ENCODE data around the gene TECTB. TPM values are rescaled to one million over a fixed set of nuclear protein-coding genes. Genes with fewer than 3 reads are reported as not detected.

Gene TECTB
- total RNA-seq, 1 experiment from 2014 or later, result not detected

DNA sequence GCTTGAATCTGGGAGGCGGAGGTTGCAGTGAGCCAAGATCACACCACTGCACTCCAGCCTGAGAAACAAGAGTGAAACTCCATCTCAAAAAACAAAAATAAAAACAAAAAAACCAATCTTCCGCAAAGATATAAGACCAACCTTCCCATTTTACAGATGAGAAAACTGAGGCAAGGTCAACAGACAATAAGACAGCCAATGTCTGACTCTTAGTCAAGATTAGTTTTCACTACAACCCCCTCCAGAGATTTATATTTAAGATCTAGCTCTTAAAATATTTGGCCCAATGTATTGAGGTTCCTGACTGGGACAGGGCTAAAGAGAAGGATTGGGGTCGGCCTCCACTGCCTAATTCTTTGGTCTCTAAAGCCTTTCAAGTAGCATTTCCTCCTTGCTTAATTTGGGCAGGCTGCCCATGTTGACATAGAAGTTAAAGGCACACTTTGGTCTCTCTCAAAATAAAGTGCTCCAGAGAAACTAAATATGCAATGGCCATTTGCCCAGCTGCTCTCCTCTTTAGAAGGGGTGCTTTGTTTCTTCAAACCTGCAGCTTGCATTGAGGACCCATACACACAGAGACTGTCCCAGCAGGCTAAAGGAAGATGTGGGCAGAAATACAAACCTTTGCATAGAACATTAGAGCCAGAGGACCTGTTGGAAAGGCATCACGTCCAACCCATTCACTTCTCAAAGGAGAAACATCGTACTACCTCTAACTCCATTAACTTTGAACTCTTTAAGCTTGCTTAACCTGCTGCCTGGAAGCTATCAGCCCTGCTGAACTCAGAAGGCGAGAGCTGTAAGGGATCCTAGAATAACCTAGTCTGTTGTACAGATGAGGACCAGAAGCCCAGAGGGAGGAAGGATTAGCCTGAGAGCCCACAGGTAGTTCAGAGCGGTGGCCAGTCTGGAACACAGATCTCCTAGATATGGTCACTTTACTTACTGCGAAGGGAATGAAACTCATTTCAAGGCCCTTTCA, 3.9 kb downstream of the TECTB start:
- Mint-ChIP-seq H3K4me1 (ENCODE audit: low read depth, unreplicated experiment) (no peaks in the 10 kb centered on the region), H3K4me3 (ENCODE audit: low read depth, unreplicated experiment) (no peak overlapping the region), H3K27me3 (ENCODE audit: unreplicated experiment) (peaks cover 18% of the 10 kb centered on the region), H3K9me3 (ENCODE audit: low read depth, unreplicated experiment) (no peaks in the 10 kb centered on the region), H3K36me3 (ENCODE audit: insufficient read depth, unreplicated experiment) (no peaks in the 10 kb centered on the region), H3K27ac (ENCODE audit: unreplicated experiment) (no peak overlapping the region)
- TF ChIP-seq, protein P1, sequence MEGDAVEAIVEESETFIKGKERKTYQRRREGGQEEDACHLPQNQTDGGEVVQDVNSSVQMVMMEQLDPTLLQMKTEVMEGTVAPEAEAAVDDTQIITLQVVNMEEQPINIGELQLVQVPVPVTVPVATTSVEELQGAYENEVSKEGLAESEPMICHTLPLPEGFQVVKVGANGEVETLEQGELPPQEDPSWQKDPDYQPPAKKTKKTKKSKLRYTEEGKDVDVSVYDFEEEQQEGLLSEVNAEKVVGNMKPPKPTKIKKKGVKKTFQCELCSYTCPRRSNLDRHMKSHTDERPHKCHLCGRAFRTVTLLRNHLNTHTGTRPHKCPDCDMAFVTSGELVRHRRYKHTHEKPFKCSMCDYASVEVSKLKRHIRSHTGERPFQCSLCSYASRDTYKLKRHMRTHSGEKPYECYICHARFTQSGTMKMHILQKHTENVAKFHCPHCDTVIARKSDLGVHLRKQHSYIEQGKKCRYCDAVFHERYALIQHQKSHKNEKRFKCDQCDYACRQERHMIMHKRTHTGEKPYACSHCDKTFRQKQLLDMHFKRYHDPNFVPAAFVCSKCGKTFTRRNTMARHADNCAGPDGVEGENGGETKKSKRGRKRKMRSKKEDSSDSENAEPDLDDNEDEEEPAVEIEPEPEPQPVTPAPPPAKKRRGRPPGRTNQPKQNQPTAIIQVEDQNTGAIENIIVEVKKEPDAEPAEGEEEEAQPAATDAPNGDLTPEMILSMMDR (IDR thresholded peaks at IDR 0.05; ENCODE audit: unreplicated experiment), result no peak
- intact Hi-C loops (cut with micrococcal nuclease; ENCODE audit: unreplicated experiment), result no loop called here
- CTCF ChIA-PET, result no interaction called here
- BruUV-seq (replicated peaks), result no TSS peak
- DNase-seq, result no peak

DNA sequence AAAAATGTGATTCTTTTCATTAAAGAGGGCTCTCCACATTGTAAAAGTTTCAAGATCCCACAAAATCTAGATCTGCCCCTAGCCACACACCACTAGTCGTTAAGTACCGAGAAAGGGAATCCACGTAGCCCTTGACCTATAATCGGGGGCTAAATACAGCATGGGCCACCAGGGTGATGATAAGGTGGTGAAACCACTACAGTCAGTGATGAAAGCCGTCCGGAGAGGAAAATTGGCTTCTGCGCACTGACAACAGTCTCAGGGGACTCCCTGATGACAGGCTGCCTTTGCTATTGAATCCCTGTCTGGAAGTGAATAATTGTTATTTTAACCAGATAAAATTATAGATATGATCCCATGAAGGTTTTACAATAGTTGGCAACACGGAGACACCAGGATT, 4.6 kb downstream of the TECTB start:
- H3K9me3 Mint-ChIP-seq (ENCODE audit: low read depth, unreplicated experiment), result no peaks in the 10 kb centered on the region
- BruUV-seq (replicated peaks), result no TSS peak
- no peak overlapping the region for H3K27ac Mint-ChIP-seq (ENCODE audit: unreplicated experiment)
- intact Hi-C loops (cut with micrococcal nuclease; ENCODE audit: unreplicated experiment), result no loop called here
- no peaks in the 10 kb centered on the region for H3K4me1 Mint-ChIP-seq (ENCODE audit: low read depth, unreplicated experiment)
- TF ChIP-seq, protein P1 (IDR thresholded peaks at IDR 0.05; ENCODE audit: unreplicated experiment), result no peak
- CTCF ChIA-PET, result interaction anchor here (0.7 kb wide), 1 partner anchor 19 kb away, joined by 3 read pairs; no protein-coding TSS in a partner anchor
- peaks cover 25% of the 10 kb centered on the region for H3K27me3 Mint-ChIP-seq (ENCODE audit: unreplicated experiment)
- no peak overlapping the region for H3K4me3 Mint-ChIP-seq (ENCODE audit: low read depth, unreplicated experiment)
- no peaks in the 10 kb centered on the region for H3K36me3 Mint-ChIP-seq (ENCODE audit: insufficient read depth, unreplicated experiment)
- DNase-seq, result no peak

DNA sequence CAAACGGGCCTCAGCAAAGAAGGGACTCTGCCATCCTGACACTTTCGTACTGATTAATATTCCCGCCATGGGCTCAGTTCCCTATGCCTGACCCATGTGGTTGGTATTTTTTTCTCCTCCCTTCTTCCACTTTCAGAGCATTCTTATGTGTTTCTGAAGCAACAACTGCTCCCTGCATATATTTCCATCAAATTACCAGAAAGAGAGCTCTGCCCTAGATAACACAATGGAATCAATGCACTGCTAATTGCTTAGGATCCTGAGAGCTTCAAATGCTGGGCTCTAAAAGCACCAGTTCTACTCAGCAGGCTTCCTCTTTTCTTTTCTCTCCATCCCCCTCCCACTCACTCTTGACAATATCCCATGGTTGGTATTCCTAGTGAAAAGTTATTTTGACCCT, 5.3 kb downstream of the TECTB start:
- Mint-ChIP-seq H3K9me3 (ENCODE audit: low read depth, unreplicated experiment) (no peaks in the 10 kb centered on the region), H3K27ac (ENCODE audit: unreplicated experiment) (no peak overlapping the region), H3K36me3 (ENCODE audit: insufficient read depth, unreplicated experiment) (no peaks in the 10 kb centered on the region), H3K4me3 (ENCODE audit: low read depth, unreplicated experiment) (no peak overlapping the region), H3K27me3 (ENCODE audit: unreplicated experiment) (peaks cover 31% of the 10 kb centered on the region), H3K4me1 (ENCODE audit: low read depth, unreplicated experiment) (no peaks in the 10 kb centered on the region)
- CTCF ChIA-PET, result interaction anchor here (0.7 kb wide), 1 partner anchor 19 kb away, joined by 3 read pairs; no protein-coding TSS in a partner anchor
- intact Hi-C loops (cut with micrococcal nuclease; ENCODE audit: unreplicated experiment), result no loop called here
- DNase-seq, result no peak
- TF ChIP-seq, protein P1 (IDR thresholded peaks at IDR 0.05; ENCODE audit: unreplicated experiment), result no peak
- BruUV-seq (replicated peaks), result no TSS peak

- BruUV-seq (replicated peaks), result no TSS peak
- TF ChIP-seq, protein P1 (IDR thresholded peaks at IDR 0.05; ENCODE audit: unreplicated experiment), result no peak
- H3K9me3 Mint-ChIP-seq (ENCODE audit: low read depth, unreplicated experiment), result no peaks in the 10 kb centered on the region
- H3K36me3 Mint-ChIP-seq (ENCODE audit: insufficient read depth, unreplicated experiment), result no peaks in the 10 kb centered on the region
- H3K27ac Mint-ChIP-seq (ENCODE audit: unreplicated experiment), result no peak overlapping the region
- no peak for DNase-seq
- peaks cover 41% of the 10 kb centered on the region for H3K27me3 Mint-ChIP-seq (ENCODE audit: unreplicated experiment)
- H3K4me1 Mint-ChIP-seq (ENCODE audit: low read depth, unreplicated experiment), result no peaks in the 10 kb centered on the region
- CTCF ChIA-PET, result no interaction called here
- no peak overlapping the region for H3K4me3 Mint-ChIP-seq (ENCODE audit: low read depth, unreplicated experiment)
- intact Hi-C loops (cut with micrococcal nuclease; ENCODE audit: unreplicated experiment), result no loop called here
These were observed 6.3 kb downstream of the TECTB start for GRCh38 chr10:112289373-112290053.

All from Calu3 (cell line).